Measurements from ENCODE around the gene CCBE1.

DNA sequence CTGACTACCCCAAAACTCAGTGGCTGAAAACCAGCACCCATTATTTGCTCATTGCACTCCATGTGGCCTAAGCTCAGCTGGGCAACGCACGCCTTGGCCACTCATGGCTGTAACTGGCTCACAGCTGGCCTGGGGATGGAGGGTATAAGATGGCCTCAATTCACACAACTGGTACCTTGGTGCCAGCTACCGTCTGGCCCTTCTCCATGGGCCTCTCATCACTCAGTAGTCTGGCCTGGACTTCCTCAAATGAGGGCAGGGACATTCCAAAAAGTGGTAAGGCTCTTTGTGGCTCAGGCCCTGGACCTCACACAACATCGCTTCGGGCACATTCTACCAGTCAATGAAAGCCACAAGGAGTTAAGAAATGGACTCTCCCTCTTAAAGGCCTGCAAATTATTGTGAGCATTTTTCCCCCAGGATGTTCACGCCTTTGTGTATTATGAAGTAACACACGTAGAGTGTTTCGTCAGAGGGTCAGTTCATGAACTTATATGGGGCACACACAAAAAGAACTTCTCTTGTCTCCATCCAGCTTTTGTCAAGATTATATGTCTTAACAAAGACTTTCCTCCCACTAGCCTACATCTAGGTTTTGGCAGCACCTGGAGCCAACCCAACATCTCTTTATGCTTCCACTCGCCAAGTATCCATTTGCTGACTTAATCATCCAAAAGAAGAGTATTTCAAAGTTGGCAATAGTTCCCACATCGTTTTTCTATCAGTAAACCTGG is 145.2 kb downstream of the CCBE1 start:
- no peak for TF ChIP-seq POLR2A (IDR thresholded peaks at IDR 0.05)
- TF ChIP-seq, protein P1, sequence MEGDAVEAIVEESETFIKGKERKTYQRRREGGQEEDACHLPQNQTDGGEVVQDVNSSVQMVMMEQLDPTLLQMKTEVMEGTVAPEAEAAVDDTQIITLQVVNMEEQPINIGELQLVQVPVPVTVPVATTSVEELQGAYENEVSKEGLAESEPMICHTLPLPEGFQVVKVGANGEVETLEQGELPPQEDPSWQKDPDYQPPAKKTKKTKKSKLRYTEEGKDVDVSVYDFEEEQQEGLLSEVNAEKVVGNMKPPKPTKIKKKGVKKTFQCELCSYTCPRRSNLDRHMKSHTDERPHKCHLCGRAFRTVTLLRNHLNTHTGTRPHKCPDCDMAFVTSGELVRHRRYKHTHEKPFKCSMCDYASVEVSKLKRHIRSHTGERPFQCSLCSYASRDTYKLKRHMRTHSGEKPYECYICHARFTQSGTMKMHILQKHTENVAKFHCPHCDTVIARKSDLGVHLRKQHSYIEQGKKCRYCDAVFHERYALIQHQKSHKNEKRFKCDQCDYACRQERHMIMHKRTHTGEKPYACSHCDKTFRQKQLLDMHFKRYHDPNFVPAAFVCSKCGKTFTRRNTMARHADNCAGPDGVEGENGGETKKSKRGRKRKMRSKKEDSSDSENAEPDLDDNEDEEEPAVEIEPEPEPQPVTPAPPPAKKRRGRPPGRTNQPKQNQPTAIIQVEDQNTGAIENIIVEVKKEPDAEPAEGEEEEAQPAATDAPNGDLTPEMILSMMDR (IDR thresholded peaks at IDR 0.05): no peak
- TF ChIP-seq POLR2AphosphoS5 (IDR thresholded peaks at IDR 0.05): no peak
- TF ChIP-seq EP300 (IDR thresholded peaks at IDR 0.05): no peak
